Germinal center (tissue), 1 donor: ENCODE measurements around the gene ASPSCR1.
"Not testable (repeated sequence)": the region's sequence is repeated elsewhere in the genome, so short reads cannot be mapped to it uniquely, and the experiment has no call there.

Experiments used
- DNase-seq: peaks from one replicate; pipeline ENCODE4 v3.0.0; 2012; ENCODE audit warnings: mixed read lengths, low spot score

ASPSCR1 gene

GRCh38 chr17:81941484-81942166 lies 35.8 kb upstream of the ASPSCR1 start:
- DNase-seq = no peak

- DNase-seq = no peak
These were observed 35.3 kb upstream of the ASPSCR1 start for GRCh38 chr17:81942167-81942553.

GRCh38 chr17:81944858-81945257 lies 32.6 kb upstream of the ASPSCR1 start:
- no peak for DNase-seq

- no peak for DNase-seq
These were observed 30.2 kb upstream of the ASPSCR1 start, which contains the start of gene MYADML2 for GRCh38 chr17:81947189-81947588. Gene MYADML2 (minus strand): TSS chr17:81947233. CDS start chr17:81941741, 5,492 bp downstream.

GRCh38 chr17:81948635-81949378 lies 28.6 kb upstream of the ASPSCR1 start:
- no peak for DNase-seq

- no peak for DNase-seq
These were observed 26.9 kb upstream of the ASPSCR1 start for GRCh38 chr17:81950501-81950900.

GRCh38 chr17:81951785-81952684 lies 25.4 kb upstream of the ASPSCR1 start:
- no peak for DNase-seq

GRCh38 chr17:81952792-81953228 lies 24.6 kb upstream of the ASPSCR1 start:
- no peak for DNase-seq

- DNase-seq = not testable (repeated sequence)
These were observed 24.0 kb upstream of the ASPSCR1 start for GRCh38 chr17:81953443-81953842.

- no peak for DNase-seq
These were observed 23.0 kb upstream of the ASPSCR1 start for GRCh38 chr17:81954131-81955057.

- DNase-seq = no peak
These were observed 22.3 kb upstream of the ASPSCR1 start for GRCh38 chr17:81955058-81955681.

GRCh38 chr17:81955756-81956544 lies 21.5 kb upstream of the ASPSCR1 start:
- DNase-seq = no peak

GRCh38 chr17:81956607-81957589 lies 20.5 kb upstream of the ASPSCR1 start:
- no peak for DNase-seq

GRCh38 chr17:81957691-81958432 lies 19.6 kb upstream of the ASPSCR1 start:
- DNase-seq = no peak

GRCh38 chr17:81958633-81959342 lies 18.6 kb upstream of the ASPSCR1 start:
- no peak for DNase-seq

- peak; percentile 74 for DNase-seq
These were observed 17.9 kb upstream of the ASPSCR1 start for GRCh38 chr17:81959362-81960129.
